GM12865 (cell line): ENCODE measurements around the gene PLXDC2.

Experiments used
- DNase-seq: peaks from one replicate; pipeline ENCODE4 v3.0.0; 2010; ENCODE audit warnings: low read depth
- H3K4me3 ChIP-seq: 2 replicates; pipeline ENCODE4 v1.5.1; 2011; ENCODE audit warnings: mild to moderate bottlenecking, low read depth, low read length, control low read depth
- TF ChIP-seq, protein P1 (sequence below): IDR thresholded peaks from 2 replicates; pipeline ENCODE4 v1.5.1; 2011; ENCODE audit warnings: low read length, control low read depth, low read depth, inconsistent platforms; ENCODE audit not compliant: insufficient read depth; ENCODE audit errors: missing control alignments

Gene PLXDC2

DNA sequence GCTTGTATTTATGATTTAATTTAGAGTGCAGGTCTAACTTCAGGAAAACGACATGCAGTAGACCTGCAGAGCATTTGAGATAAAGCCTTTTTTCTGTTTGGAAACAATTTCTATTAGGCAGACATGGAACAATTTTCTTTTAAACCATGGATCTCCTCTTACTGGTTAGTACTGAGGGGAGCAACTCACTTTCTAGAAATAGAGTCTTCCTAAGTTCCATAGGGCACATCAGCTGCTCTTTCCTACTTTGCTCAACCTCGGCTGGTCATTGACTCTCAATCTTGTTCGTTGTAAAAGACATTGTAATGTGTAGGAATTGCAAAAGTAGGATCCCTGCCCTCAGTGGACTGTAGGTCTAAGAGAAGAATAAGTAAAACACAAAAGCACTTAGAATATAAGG is 58.0 kb downstream of the PLXDC2 start:
- TF ChIP-seq, protein P1, sequence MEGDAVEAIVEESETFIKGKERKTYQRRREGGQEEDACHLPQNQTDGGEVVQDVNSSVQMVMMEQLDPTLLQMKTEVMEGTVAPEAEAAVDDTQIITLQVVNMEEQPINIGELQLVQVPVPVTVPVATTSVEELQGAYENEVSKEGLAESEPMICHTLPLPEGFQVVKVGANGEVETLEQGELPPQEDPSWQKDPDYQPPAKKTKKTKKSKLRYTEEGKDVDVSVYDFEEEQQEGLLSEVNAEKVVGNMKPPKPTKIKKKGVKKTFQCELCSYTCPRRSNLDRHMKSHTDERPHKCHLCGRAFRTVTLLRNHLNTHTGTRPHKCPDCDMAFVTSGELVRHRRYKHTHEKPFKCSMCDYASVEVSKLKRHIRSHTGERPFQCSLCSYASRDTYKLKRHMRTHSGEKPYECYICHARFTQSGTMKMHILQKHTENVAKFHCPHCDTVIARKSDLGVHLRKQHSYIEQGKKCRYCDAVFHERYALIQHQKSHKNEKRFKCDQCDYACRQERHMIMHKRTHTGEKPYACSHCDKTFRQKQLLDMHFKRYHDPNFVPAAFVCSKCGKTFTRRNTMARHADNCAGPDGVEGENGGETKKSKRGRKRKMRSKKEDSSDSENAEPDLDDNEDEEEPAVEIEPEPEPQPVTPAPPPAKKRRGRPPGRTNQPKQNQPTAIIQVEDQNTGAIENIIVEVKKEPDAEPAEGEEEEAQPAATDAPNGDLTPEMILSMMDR = no peak

DNA sequence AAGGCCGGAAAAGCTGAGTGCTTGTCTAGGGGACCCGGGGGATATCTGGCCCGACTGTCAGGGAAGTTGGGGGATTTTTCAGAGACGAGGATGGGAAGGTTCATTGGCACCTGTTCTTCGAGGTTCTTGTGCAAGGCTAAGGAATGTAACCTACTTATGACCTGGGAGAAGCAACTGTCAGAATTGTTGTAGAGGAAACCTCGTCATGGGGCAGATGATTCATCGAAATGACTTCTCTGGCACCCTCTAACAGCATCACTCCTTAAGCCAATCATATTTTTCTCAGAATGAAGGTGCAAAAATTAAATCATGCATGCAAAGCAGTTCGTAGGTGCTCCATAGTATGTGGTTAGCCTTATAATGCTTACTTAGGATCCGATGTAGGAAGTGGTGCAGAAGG is 58.6 kb downstream of the PLXDC2 start:
- no peak overlapping the region for H3K4me3 ChIP-seq
- no peak for DNase-seq
- TF ChIP-seq, protein P1 = no peak

More for the DNA sequence above, 58.0 kb downstream of the PLXDC2 start:
- no peak for DNase-seq
- no peak overlapping the region for H3K4me3 ChIP-seq

DNA sequence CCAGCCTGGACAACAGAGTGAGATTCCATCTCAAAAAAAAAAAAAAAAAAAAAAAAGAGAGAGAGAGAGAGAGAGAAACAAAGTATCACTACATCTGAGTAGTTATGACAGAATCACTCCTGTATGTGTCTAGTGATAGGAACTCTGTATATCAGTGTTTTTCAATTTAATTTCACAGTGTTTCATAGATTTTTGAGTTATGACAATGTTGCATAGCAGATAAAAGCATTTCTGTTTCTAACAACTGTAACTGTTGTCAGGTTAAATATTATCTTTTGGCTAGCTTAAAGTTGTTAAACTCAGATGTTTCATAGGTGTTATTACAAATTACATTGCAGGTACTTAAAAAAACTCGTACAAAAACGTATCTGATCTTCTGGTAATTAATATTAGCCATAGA is 60.3 kb downstream of the PLXDC2 start:
- no peak overlapping the region for H3K4me3 ChIP-seq
- TF ChIP-seq, protein P1 = no peak
- no peak for DNase-seq

DNA sequence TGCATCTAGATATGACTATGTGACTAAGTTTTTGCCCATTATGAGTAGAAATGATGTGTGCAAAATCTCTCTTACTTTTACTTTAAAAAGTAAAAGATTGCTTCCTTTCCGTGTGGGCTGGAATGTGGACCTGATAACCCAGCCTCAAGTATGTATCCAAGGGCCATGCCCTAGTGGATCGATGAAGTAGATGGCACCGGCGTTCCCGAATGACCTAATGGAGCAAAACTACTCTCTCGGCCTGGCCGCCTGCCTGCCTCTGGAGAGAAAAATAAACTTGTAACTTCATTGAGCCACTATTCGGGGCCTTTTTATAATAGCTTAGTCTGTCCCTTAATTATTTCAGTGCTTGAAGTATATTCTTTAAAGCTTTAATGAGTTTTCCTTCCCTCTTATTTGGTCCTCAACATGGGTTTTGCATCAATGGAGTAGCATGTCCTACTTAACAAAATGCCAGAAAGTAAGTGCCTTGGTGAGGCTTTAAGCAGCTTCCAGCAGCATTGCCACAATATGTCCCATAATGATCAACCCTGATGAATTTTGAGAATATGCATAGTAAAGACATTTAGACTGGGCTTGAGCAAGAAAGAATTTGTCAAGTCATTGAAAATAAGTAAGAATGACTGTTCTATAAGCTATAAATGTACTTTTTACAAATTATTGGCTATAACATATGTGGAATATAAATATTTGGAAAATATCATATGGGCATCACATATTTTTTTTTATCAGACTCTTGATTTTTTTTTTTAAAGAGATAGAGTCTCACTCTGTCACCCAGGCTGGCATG is 61.4 kb downstream of the PLXDC2 start:
- DNase-seq = no peak
- TF ChIP-seq, protein P1 = no peak
- no peak overlapping the region for H3K4me3 ChIP-seq

DNA sequence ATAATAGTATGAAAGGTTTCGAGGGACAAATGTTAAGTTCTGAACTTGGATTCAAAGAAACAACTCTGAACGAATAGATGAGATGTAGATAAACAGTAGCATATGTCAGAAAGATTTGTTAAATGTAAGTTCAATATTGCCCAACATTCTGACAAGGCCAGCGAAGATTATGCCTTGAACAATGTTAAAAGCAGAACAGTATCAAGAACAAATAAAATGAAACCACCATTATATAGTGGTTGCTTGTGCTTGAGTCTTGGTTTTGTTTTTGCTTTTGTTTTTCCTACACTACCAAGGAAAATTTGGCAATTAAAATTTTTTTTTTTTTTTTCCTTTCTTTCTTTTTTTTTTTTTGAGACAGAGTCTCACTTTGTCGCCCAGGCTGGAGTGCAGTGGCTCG is 66.4 kb downstream of the PLXDC2 start:
- TF ChIP-seq, protein P1 = no peak
- no peak for DNase-seq
- no peak overlapping the region for H3K4me3 ChIP-seq

DNA sequence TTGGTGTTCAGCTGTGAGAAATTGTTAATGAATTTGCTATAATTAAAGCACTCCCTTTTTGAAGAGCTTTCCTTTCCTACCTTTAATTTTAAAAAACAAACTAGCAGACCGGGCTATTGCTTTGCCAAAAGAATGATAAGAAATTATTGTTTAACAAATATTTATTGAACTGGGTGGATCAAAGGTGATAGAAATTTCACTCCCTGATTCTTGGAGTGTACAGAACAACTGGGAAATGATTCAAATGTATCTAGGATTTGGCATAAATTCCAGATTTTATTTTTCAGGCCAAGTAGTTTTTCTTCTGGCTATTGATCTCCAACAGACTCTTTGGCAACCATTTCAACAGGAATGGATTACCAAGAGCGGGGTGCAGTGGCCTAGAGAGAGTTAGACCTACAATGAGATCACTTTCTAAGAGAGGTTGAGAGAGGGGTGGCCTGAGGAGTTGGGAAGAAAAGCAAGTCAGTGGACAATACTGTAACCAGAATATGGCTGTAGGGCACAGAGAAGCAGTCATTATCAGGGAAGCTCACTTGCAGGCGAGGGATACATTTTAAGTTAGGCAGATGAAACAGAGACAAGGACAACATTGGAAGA is 71.9 kb downstream of the PLXDC2 start:
- TF ChIP-seq, protein P1 = no peak
- H3K4me3 ChIP-seq = no peak overlapping the region
- DNase-seq = no peak
